ENCODE results near the gene AS3MT.

DNA sequence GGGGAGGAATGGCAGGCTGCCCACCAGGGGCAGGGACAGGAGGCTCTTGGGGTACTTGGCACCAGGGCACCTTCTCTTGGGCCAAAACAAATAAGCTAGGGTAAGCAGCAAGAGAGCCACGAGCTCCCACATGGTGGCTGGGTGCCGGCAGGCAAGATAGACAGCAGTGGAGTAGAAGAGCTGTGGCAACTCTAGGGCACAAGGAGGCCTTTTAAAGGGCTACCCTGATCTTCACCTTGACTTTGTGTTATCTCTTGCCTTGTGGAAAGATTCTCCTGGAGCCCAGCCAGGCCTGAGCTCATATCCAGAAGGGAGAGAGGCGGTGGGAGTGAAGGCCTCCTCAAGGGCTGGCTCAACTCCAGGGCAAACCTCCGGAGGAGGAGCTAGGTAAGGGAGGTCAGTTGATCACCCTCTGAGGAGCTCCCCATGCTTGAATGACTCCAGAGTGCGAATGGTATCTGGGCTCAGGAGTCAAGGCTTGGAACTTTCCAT is 32.0 kb upstream of the AS3MT start, which contains the start of gene CYP17A1:
- TF ChIP-seq CEBPB (IDR thresholded peaks at IDR 0.05; ENCODE audit: low read depth, low read length) (no peak), POLR2A (IDR thresholded peaks at IDR 0.05; ENCODE audit: control extremely low read depth in 1 of 2, low read depth in 2 of 2, low read length in 2 of 2) (no peak), SRF (IDR thresholded peaks at IDR 0.05; ENCODE audit: low read depth, low read length) (no peak), RFX5 (IDR thresholded peaks at IDR 0.05; ENCODE audit: borderline replicate concordance, low read depth, low read length) (no peak), SIX5 (IDR thresholded peaks at IDR 0.05; ENCODE audit: low read depth, low read length) (no peak)
- TF ChIP-seq, protein P1, sequence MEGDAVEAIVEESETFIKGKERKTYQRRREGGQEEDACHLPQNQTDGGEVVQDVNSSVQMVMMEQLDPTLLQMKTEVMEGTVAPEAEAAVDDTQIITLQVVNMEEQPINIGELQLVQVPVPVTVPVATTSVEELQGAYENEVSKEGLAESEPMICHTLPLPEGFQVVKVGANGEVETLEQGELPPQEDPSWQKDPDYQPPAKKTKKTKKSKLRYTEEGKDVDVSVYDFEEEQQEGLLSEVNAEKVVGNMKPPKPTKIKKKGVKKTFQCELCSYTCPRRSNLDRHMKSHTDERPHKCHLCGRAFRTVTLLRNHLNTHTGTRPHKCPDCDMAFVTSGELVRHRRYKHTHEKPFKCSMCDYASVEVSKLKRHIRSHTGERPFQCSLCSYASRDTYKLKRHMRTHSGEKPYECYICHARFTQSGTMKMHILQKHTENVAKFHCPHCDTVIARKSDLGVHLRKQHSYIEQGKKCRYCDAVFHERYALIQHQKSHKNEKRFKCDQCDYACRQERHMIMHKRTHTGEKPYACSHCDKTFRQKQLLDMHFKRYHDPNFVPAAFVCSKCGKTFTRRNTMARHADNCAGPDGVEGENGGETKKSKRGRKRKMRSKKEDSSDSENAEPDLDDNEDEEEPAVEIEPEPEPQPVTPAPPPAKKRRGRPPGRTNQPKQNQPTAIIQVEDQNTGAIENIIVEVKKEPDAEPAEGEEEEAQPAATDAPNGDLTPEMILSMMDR (IDR thresholded peaks at IDR 0.05; ENCODE audit: control extremely low read depth in 1 of 3, insufficient read depth in 1 of 3, low read depth in 1 of 3, low read length in 3 of 3) = no peak
- TF ChIP-seq, protein P2, sequence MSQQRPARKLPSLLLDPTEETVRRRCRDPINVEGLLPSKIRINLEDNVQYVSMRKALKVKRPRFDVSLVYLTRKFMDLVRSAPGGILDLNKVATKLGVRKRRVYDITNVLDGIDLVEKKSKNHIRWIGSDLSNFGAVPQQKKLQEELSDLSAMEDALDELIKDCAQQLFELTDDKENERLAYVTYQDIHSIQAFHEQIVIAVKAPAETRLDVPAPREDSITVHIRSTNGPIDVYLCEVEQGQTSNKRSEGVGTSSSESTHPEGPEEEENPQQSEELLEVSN (IDR thresholded peaks at IDR 0.05) = no peak
- TF ChIP-seq, protein P3, sequence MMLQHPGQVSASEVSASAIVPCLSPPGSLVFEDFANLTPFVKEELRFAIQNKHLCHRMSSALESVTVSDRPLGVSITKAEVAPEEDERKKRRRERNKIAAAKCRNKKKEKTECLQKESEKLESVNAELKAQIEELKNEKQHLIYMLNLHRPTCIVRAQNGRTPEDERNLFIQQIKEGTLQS (IDR thresholded peaks at IDR 0.05; ENCODE audit: insufficient read depth, low read depth, low read length) = no peak

Data from H1 (cell line).